ENCODE data around the gene CLDN22. TPM values are rescaled to one million over a fixed set of nuclear protein-coding genes. Genes with fewer than 3 reads are reported as not detected.

The CLDN22 gene
- total and polyA plus RNA-seq, 2 of the 8 experiments (the other 6 are each of a cell fraction or from before 2014, with no cell fraction given): not detected

DNA sequence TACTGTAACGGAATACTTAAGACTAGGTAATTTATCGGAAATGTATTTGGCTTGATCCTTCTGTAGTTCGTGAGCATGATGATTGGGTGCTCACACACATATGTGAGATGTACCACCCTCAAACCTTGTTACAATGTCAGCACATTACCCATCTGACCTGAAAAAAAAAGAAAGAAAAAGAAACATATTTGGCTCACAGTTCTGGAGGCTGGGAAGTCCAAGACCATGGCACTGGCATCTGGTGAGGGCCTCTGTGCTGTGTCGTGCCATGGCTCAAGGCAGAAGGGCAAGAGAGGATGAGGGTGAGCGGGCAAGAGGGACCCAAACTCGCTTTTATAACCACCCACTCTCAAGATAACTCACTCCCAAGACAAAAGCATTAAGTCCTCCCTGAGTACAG, 9.2 kb upstream of the CLDN22 start:
- no peak overlapping the region for H2AK5ac ChIP-seq (ENCODE audit: low read depth, low read length)
- no peaks in the 10 kb centered on the region for H3K4me1 ChIP-seq (replicated peaks in 1 of 4; ENCODE audit: control insufficient read depth in 3 of 4, insufficient read depth in 4 of 4, low read length in 3 of 4)
- no peak overlapping the region for H4K91ac ChIP-seq (replicated peaks; ENCODE audit: insufficient read length, low read length)
- no peak overlapping the region for H4K8ac ChIP-seq (ENCODE audit: extremely low read depth, insufficient read depth, low read length)
- H3K27ac ChIP-seq (ENCODE audit: low read depth, low read length): no peak overlapping the region
- H3K56ac ChIP-seq (replicated peaks; ENCODE audit: insufficient read length, low read depth, low read length): no peak overlapping the region
- H2AFZ ChIP-seq (ENCODE audit: low read length): no peak overlapping the region
- H4K20me1 ChIP-seq (replicated peaks in 1 of 2; ENCODE audit: control insufficient read depth in 1 of 2, insufficient read depth in 2 of 2, low read length in 2 of 2): no peaks in the 10 kb centered on the region
- no peak overlapping the region for H2BK15ac ChIP-seq (ENCODE audit: low read length)
- WGBS, 2 experiments (ENCODE audit: extremely low coverage in 1 of 2, insufficient coverage in 1 of 2, insufficient read length in 1 of 2, insufficient replicate concordance in 2 of 2, low coverage in 1 of 2, low lambda C conversion rate in 2 of 2, missing lambda C conversion rate in 1 of 2): 92% methylated on average over 6 of the region's 6 CpGs; no CpG with 5 or more reads in 1 of the 2 experiments
- no peaks in the 10 kb centered on the region for H3K36me3 ChIP-seq (ENCODE audit: control insufficient read depth in 2 of 4, insufficient read depth in 4 of 4, low read length in 3 of 4)
- H3K27me3 ChIP-seq (replicated peaks in 1 of 4; ENCODE audit: control insufficient read depth in 3 of 4, extremely low read depth in 1 of 4, insufficient read depth in 3 of 4, low read length in 3 of 4): peaks cover 0 to 2% (median 0%) of the 10 kb centered on the region in 4 experiments; a peak in 1 of 7 replicates
- no peak overlapping the region for H3K23ac ChIP-seq (ENCODE audit: insufficient read length)
- no peak overlapping the region for H3K4ac ChIP-seq (replicated peaks; ENCODE audit: insufficient read length, low read depth, low read length)
- FAIRE-seq (no peak), DNase-seq (ENCODE audit: low read depth in 1 of 2, low spot score in 2 of 2) (no peak)
- ChIA-PET CTCF (ENCODE audit: partially characterized antibody) (interaction anchor here (1.1 kb wide), 1 partner anchor 78 kb away, joined by 4 read pairs; no protein-coding TSS in a partner anchor), POLR2A (ENCODE audit: partially characterized antibody) (no interaction called here)
- H2BK120ac ChIP-seq (replicated peaks; ENCODE audit: low read depth, low read length): no peak overlapping the region
- H2BK20ac ChIP-seq (ENCODE audit: low read length): no peak overlapping the region
- peaks cover 2% of the 10 kb centered on the region; the same call in 1 of the 2 replicates for H3K23me2 ChIP-seq (ENCODE audit: low read depth, low read length)
- H3K79me1 ChIP-seq (ENCODE audit: low read depth, low read length): no peaks in the 10 kb centered on the region
- H3K4me3 ChIP-seq (ENCODE audit: extremely low read depth in 1 of 4, insufficient read depth in 2 of 4, low read depth in 3 of 4, low read length in 4 of 4): no peak overlapping the region
- H3K4me2 ChIP-seq (ENCODE audit: insufficient read depth in 1 of 2, low read depth in 2 of 2, low read length in 2 of 2): no peak overlapping the region
- no peak overlapping the region for H3K14ac ChIP-seq (ENCODE audit: insufficient read length)
- H2BK5ac ChIP-seq (ENCODE audit: low read depth, low read length): no peak overlapping the region
- TF ChIP-seq BCL11A (IDR thresholded peaks at IDR 0.05; ENCODE audit: low read depth in 2 of 2, low read length in 2 of 2) (no peak), RFX5 (IDR thresholded peaks at IDR 0.05; ENCODE audit: borderline replicate concordance, low read depth, low read length) (no peak)
- no peak overlapping the region for H3K9ac ChIP-seq (replicated peaks in 1 of 4; ENCODE audit: extremely low read depth in 1 of 4, low read depth in 3 of 4, low read length in 3 of 4)
- H4K5ac ChIP-seq (ENCODE audit: insufficient read length, low read depth, low read length): no peak overlapping the region
- H2BK12ac ChIP-seq (ENCODE audit: low read depth, low read length): no peak overlapping the region
- no peak overlapping the region for H3K18ac ChIP-seq (ENCODE audit: extremely low read depth, low read length)
- H3K9me3 ChIP-seq (ENCODE audit: insufficient read depth in 2 of 2, low read depth in 1 of 2, low read length in 1 of 2): peaks cover 5 to 6% of the 10 kb centered on the region in 2 experiments; a peak in 1 of 4 replicates
- no peaks in the 10 kb centered on the region for H3K79me2 ChIP-seq (ENCODE audit: control insufficient read depth in 1 of 2, insufficient read depth in 2 of 2, low read length in 2 of 2)

All from H1 (cell line).